GM12874 (cell line): ENCODE data around the gene NFIX.

Experiments used
- TF ChIP-seq, protein P1 (sequence below): IDR thresholded peaks from 2 replicates; pipeline ENCODE4 v1.5.1; 2011; ENCODE audit warnings: low read depth, mild to moderate bottlenecking, control low read depth, low read length, moderate library complexity; ENCODE audit not compliant: insufficient read depth

The NFIX gene

DNA sequence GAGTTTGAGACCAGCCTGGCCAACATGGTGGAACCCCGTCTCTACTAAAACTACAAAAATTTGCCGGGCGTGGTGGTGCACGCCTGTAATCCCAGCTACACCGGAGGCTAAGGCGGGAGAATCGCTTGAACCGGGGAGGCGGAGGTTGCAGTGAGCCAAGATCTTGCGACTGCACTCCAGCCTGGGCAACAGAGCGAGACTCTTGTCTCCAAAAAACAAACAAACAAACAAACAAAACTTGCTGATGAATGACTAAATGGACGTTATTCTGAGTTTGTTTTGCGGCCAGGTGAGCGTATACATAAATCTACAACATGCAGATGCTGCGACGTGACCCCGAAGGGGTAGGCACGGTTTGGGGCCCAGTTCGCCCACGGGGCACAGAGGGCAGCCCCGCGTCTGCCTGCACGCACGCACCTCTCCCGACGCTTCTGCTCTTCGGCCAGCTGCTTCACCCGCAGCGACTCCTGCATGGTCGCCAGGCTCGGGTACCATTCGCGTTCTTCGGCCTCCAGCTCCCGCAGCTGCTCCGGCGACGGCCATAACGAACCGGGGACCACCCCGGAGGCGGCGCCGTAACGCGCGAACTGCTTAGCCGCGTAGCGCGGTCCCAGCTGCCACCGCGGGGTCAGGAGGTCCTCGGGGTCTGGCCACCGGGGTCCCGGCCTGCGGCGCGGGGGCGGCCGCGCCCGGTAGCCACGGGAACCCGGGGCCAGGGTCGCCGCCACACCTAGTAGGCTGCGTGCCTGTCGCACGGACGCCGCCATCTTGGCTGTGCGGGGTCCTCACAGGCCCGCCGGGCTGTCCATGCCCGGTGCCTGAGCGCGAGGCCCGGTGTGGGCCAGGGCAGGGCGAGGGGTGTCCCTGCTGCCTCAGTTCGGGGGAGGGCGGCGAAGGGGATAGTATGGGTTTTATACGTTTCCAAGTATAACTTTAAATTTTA is 38.6 kb upstream of the NFIX start, which contains the start of gene GADD45GIP1:
TSS of gene GADD45GIP1 (minus strand) at position 778 of the 943 bp plus-strand sequence. CDS start at position 767, 11 bp downstream.
- TF ChIP-seq, protein P1, sequence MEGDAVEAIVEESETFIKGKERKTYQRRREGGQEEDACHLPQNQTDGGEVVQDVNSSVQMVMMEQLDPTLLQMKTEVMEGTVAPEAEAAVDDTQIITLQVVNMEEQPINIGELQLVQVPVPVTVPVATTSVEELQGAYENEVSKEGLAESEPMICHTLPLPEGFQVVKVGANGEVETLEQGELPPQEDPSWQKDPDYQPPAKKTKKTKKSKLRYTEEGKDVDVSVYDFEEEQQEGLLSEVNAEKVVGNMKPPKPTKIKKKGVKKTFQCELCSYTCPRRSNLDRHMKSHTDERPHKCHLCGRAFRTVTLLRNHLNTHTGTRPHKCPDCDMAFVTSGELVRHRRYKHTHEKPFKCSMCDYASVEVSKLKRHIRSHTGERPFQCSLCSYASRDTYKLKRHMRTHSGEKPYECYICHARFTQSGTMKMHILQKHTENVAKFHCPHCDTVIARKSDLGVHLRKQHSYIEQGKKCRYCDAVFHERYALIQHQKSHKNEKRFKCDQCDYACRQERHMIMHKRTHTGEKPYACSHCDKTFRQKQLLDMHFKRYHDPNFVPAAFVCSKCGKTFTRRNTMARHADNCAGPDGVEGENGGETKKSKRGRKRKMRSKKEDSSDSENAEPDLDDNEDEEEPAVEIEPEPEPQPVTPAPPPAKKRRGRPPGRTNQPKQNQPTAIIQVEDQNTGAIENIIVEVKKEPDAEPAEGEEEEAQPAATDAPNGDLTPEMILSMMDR, result no peak

DNA sequence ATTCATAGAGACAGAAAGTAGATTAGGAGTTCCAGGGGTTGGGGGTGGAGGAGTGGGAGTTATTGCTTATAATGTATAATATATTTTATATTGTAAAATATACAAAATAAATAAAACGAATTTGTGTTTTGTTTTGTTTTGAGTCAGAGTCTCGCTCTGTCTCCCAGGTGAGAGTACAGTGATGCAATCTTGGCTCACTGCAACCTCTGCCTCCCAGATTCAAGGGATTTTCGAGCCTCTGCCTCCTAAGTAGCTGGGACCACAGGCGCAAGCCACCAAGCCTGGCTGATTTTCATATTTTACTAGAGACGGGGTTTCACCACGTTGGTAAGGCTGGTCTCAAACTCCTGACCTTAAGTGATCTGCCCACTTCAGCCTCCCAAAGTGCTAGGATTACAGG is 35.8 kb upstream of the NFIX start:
- TF ChIP-seq, protein P1, result no peak

DNA sequence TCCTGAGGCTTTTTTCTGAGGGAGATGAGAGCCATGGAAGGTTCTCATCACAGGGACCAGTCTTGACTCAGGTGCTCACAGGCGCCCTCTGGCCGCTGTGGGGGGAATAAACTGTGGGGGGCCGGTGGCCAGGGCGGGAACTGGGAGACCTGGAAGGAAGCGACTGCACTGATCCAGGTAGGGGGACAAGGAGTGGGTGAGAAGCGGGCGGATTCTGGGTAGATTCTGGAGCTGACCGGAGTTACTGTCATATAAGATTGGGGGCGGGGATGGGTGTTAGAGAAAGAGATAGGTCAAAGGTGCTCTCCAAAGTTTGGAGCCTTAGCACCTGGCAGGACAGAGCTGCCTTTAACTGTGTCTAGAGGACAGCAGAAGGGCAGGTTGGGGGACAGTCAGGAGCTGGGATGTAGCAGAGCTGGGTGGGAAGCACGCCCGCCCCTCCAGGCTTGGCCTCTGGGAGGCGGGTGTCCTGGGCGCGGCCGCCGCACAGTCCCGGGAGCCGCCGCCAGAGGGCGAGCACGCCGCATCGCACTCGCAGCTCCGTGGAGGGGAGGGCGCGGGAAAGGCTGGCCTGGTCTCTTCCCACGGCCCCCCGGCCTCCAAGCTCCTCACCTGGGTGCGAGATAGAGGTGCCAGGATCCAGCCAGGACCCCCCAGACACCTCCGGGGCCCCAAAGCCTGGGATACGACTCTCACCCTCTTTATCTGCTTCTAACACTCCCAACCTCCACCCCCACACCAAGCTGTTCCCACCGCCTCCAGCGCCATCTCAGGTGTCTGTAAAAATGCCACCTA is 30.1 kb upstream of the NFIX start:
- TF ChIP-seq, protein P1, result peak; percentile 99

DNA sequence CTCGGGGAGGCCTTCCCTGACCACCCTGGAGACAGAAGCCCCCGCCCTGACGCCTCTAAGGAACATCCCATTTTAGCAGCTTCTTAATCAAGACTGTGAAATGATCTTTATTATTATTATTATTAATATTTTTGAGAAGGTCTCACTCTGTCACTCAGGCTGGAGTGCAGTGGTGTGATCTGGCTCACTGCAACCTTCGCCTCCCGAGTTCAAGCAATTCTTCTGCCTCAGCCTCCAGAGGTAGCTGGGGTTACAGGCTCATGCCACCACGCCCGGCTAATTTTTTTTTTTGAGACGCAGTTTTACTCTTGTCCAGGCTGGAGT is 29.5 kb upstream of the NFIX start:
- TF ChIP-seq, protein P1, result no peak

DNA sequence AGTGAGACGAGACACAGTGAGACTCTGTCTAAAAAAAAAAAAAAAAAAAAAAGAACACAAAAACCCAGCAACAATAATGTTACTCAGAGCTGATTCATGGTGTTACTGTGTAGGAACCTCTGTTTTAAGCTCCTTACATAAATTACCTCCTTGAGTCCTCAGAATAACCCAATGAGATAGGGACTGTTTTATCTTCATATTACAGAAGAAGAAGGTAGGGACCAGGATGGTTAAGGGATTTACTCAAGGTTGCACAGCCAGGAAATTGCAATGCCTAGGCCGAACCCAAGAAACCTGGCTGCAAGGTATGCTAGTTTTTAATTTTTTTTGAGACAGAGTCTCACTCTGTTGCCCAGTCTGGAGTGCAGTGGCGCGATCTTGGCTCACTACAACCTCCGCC is 27.4 kb upstream of the NFIX start:
- TF ChIP-seq, protein P1, result no peak

DNA sequence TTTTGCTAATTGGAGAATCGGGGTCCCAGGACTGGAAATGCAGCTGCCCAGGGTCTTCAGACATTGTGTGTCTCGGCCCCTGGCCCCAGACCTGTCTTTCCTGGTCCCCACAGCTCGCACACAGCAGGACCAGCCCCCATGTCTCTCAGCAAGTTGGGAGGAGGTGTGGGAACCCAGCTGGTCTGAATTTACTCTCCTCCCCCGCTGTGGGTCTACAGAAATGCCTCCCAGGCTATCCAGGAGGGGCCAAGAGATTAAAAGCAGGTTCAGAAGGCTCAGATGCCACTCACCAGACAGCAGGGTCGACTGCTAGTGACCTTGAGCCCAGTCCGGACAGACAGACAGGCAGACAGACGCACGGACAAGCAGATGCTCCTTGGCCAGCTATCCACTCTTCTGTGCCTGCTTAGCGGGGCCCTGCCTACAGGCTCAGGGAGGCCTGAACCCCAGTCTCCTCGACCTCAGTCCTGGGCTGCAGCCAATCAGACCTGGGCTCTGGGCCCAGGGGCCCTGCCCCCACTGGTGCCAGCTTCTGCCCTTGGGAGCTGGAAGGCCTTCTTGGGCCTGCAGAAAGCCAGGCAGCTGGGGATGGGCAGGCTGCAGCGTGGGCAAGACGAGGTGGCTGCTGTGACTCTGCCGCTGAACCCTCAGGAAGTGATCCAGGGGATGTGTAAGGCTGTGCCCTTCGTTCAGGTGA is 25.8 kb upstream of the NFIX start, which contains the start of gene DAND5:
TSS of gene DAND5 (plus strand) at position 285 of the 697 bp plus-strand sequence. CDS start at position 370, 85 bp downstream.
- TF ChIP-seq, protein P1, result no peak
